T-helper 17 cell (primary cell): ENCODE data around the gene ADSS2. TPM values are rescaled to one million over a fixed set of nuclear protein-coding genes. Genes with fewer than 3 reads are reported as not detected.

Experiments used
- ATAC-seq: fragments of 150-1000 bp; cut with Tn5 transposase; 2 replicates; pipeline ENCODE4 v1.10.0; 2021; ENCODE audit warnings: mild to moderate bottlenecking, moderate library complexity
- DNase-seq, 3 donors: peaks; one replicate each; pipeline versions ENCODE4 v3.0.0 to v3.0.0-alpha.2; 2020 to 2021
- H3K9me3 ChIP-seq: one replicate; pipeline ENCODE4 v1.7.0; 2013; ENCODE audit warnings: low read length, mild to moderate bottlenecking; ENCODE audit not compliant: control insufficient read depth, poor library complexity, severe bottlenecking
- H3K27ac Mint-ChIP-seq: one replicate; pipeline ENCODE4 v1.8.0; 2022; ENCODE audit warnings: mild to moderate bottlenecking, moderate library complexity, mixed read lengths
- H3K27me3 Mint-ChIP-seq: one replicate; pipeline ENCODE4 v1.8.0; 2022; ENCODE audit warnings: mixed read lengths
- H3K36me3 Mint-ChIP-seq: one replicate; pipeline ENCODE4 v1.8.0; 2022; ENCODE audit warnings: low read depth, mixed read lengths
- H3K4me1 Mint-ChIP-seq: one replicate; pipeline ENCODE4 v1.8.0; 2022; ENCODE audit warnings: mild to moderate bottlenecking, mixed read lengths
- H3K4me3 Mint-ChIP-seq: one replicate; pipeline ENCODE4 v1.8.0; 2022; ENCODE audit warnings: mild to moderate bottlenecking, moderate library complexity, mixed read lengths
- total RNA-seq, 4 donors: library from RNA in 2 of 4; stranded (reverse) in 2 of 4; gene quantifications; one replicate each; pipeline ENCODE4 v1.2.3 and lab custom pipeline; 2022 to 2026

Gene ADSS2
- total RNA-seq, 2 donors from 2014 or later: 44.6 to 48.1 TPM

DNA sequence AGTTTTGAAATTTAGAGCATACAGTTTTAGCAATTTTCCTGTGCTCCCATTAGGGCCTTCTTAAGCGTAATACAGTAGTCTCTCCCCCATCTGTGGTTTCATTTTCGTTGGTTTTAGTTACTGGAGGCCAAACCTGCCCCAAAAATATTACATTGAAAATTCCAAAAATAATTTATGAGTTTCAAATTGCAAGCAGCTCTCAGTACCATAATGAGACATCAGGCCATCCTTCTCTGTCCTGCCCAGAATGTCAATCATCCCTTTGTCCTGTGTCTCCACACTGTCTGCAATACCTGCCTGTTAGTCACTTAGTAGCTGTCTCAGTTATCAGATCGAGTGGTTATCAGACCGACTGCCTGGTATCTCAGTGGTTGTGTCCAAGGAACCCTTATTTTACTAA, 45.4 kb downstream of the ADSS2 start:
- Mint-ChIP-seq H3K4me3 (no peak overlapping the region), H3K27ac (no peak overlapping the region), H3K36me3 (peaks cover 19% of the 10 kb centered on the region), H3K27me3 (no peaks in the 10 kb centered on the region), H3K4me1 (no peaks in the 10 kb centered on the region)
- ATAC-seq (no peak), DNase-seq (no peak)
- no peaks in the 10 kb centered on the region for H3K9me3 ChIP-seq

DNA sequence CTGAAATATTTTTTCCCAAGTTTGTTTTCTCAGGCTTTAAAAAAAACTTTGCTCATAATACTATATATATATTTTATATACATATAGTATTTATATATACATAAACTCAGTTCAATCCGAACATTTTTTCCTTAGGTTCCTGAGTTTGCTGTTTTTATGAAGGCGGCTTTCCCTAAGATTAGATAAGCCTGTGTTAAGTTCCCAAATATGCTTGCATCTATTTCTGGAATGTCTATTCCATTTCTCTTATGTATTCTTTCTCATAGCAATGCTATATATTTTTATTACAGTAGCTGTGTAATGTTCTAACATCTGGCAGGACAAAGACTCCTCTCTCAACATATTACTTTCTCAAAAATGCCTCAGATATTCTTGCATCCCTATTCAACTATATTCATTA, 45.9 kb downstream of the ADSS2 start:
- H3K9me3 ChIP-seq: no peaks in the 10 kb centered on the region
- ATAC-seq (no peak), DNase-seq (no peak)
- Mint-ChIP-seq H3K27me3 (no peaks in the 10 kb centered on the region), H3K36me3 (peaks cover 19% of the 10 kb centered on the region), H3K27ac (no peak overlapping the region), H3K4me1 (no peaks in the 10 kb centered on the region), H3K4me3 (no peak overlapping the region)

DNA sequence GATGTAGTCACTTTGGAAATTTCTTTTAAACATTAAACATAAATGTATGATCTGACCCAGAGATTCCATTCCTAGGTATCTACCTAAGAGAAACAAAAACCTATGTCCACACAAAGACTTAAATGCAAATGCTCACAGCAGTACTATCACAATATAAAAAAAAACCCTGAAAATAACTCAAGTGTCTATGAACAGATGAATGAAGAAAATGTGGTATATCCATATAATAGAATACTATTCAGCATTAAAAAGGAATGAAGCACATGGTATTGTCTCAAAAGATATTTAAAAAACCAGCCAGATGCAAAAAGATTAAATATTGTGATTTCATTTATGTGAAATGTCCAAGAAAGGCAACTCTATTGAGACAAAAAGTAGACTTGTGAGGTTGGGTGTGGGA, 48.3 kb downstream of the ADSS2 start:
- DNase-seq: no peak
- H3K4me1 Mint-ChIP-seq: no peaks in the 10 kb centered on the region
- H3K4me3 Mint-ChIP-seq: no peak overlapping the region
- no peak for ATAC-seq
- H3K36me3 Mint-ChIP-seq: peaks cover 15% of the 10 kb centered on the region
- H3K9me3 ChIP-seq: no peaks in the 10 kb centered on the region
- H3K27ac Mint-ChIP-seq: no peak overlapping the region
- no peaks in the 10 kb centered on the region for H3K27me3 Mint-ChIP-seq

DNA sequence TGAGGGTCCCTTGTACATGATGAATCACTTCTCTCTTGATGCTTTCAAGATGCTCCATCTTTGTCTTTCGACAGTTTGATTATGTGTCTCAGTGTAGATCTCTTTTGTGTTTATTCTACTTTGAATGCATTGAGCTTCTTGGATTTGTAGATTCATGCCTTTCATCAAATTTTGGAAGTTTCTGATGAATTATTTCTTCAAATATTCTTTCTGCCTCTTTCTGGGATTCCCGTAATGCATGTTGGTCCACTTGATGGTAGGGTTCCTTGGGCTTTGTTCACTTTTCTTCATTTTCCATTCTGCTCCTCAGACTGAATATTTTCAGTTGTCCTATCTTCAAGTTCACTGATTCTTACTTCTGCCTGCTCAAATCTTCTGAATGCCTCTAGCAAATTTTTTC, 50.7 kb downstream of the ADSS2 start:
- Mint-ChIP-seq H3K4me3 (no peak overlapping the region), H3K27me3 (no peaks in the 10 kb centered on the region), H3K36me3 (peaks cover 8% of the 10 kb centered on the region), H3K4me1 (peaks cover 3% of the 10 kb centered on the region), H3K27ac (no peak overlapping the region)
- ATAC-seq (no peak), DNase-seq (no peak)
- no peaks in the 10 kb centered on the region for H3K9me3 ChIP-seq

DNA sequence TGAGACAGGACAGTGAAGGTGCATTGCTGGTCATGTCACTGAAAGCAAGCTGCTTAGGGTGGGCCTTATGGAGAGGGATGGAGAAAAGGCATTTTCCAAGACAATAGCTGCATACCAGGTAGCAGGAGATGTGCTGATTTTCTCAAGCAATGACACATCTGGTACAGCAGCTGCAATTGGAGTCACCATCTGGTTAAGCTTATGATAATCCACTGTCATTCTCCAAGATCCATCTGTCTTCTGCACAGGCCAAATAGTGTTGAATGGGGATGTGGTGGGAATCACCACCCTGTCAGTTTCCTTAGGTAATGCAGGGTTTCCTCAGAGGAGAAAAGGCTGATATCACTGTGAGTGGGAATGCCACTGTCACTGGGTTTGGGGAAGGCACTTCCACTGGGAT, 54.6 kb downstream of the ADSS2 start:
- no peak for ATAC-seq
- Mint-ChIP-seq H3K27ac (peak overlapping the region; percentile 27), H3K4me3 (no peak overlapping the region), H3K36me3 (no peaks in the 10 kb centered on the region), H3K27me3 (no peaks in the 10 kb centered on the region), H3K4me1 (peaks cover 3% of the 10 kb centered on the region)
- DNase-seq: no peak
- no peaks in the 10 kb centered on the region for H3K9me3 ChIP-seq

DNA sequence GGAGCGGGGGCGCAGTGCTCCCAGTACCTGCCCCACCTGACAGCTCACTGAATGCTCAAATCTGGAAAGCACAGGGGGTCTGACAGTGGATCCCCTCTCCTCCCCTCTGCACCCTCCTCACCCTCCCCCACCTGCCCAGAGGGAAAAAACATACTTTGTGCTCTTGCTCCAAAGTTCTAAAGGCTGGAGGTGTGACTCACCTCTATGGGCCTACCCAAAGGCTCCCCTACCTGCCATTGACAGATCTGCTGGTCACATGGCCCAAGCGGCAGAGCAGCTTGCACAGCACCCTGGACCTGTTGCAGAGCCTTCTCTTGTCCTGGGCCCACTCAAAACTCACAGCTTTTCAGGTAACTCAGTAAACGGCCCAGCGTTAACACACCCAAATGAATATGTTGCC, 55.7 kb downstream of the ADSS2 start:
- Mint-ChIP-seq H3K36me3 (no peaks in the 10 kb centered on the region), H3K4me3 (no peak overlapping the region), H3K4me1 (peaks cover 3% of the 10 kb centered on the region), H3K27ac (no peak overlapping the region), H3K27me3 (no peaks in the 10 kb centered on the region)
- no peaks in the 10 kb centered on the region for H3K9me3 ChIP-seq
- ATAC-seq (no peak), DNase-seq (no peak)

DNA sequence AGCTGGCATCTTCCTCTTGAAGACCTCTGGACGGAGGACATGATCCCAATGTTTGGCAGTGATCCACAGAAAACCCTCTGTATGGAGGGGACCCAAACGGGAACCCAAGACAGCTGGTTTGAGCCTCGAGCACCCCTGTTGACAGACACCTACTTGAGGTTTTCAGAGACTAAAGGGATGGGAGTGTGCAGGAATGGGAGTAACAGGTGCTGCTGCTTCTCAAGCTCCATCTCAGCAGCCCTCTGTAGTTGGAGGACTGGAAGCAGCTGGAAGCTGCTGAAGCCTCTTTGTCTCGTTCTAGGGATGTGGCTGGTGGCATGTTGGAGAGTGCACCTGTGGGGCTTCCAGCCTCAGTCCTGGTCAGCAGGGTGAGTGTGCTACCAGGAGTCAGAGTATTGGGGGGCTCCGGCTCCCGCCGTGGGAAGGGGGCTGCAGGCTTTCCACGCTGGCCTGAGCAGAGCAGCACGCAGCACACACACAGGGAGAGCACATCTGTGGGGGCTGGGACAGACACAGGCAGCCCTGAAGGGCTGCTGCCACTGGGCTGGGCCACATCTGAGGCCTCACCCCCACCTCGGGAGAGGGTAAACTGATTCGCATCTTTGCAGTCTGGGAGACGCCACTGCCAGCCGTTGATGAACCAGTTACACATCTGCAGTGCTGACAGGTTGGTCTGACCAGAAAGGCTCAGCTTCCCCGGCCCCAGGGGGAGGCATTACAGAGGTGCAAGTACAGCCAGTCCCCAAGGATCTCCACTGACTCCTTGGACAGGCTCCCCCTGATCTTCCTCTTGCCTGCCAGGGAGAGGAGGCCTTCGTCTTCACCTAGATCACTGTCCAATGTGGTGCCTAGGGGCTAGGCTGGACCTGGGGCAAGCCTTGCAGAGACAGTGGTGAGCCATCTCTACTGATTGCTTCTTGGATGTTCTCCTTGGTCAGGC, 56.6 kb downstream of the ADSS2 start:
- H3K27ac Mint-ChIP-seq: peak overlapping the region; percentile 79
- H3K36me3 Mint-ChIP-seq: no peaks in the 10 kb centered on the region
- DNase-seq (no peak), ATAC-seq (no peak)
- H3K4me3 Mint-ChIP-seq: no peak overlapping the region
- peaks cover 3% of the 10 kb centered on the region for H3K4me1 Mint-ChIP-seq
- no peaks in the 10 kb centered on the region for H3K27me3 Mint-ChIP-seq
- H3K9me3 ChIP-seq: no peaks in the 10 kb centered on the region

DNA sequence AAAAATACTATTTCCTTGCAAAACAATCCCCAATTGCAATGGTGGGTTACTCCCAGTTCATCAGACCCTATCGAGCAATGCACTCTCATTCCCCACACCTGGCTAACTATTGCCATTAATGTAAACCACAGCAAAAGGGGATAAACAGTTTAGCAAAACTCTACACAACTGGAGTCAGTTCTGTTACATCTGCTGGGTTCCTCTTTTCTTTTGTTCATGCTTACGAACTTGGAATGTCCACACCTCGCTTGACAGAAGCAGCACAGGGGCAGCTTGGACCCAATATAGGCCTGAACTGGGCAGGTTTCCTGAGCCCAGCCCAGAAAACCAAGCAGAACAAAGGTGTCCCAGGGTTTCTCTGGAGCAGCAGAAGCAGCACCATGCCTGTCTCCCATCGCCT, 57.4 kb downstream of the ADSS2 start:
- no peak overlapping the region for H3K27ac Mint-ChIP-seq
- no peaks in the 10 kb centered on the region for H3K9me3 ChIP-seq
- ATAC-seq (no peak), DNase-seq (no peak)
- peaks cover 3% of the 10 kb centered on the region for H3K4me1 Mint-ChIP-seq
- H3K36me3 Mint-ChIP-seq: no peaks in the 10 kb centered on the region
- no peak overlapping the region for H3K4me3 Mint-ChIP-seq
- H3K27me3 Mint-ChIP-seq: no peaks in the 10 kb centered on the region

DNA sequence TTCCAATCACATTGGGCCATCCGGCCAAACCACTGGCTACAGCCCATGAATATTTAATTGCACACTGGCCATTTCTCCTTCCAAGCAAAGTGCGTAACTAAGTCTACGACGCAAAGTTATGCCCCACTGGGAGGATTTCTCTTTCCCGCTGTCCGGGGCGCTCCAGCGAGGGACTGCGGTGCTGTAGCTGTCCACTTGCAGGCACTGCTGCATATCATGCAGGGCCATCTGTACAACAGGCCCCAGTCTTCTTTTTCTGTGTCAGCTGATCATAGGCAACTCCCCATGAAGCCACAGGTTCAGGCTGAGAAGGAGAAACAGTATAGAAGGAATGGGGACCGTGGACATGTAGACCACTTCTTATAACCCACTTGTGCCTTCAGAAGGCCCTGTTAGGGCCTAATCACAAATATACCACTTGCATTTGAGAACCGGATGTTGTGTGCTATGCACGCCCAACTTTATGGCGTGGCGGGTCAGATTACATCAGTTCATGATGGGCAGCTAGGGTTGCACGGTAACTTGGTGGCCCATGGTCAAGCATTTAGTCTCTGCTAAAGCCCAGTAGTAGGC, 58.0 kb downstream of the ADSS2 start:
- no peaks in the 10 kb centered on the region for H3K9me3 ChIP-seq
- no peaks in the 10 kb centered on the region for H3K27me3 Mint-ChIP-seq
- H3K27ac Mint-ChIP-seq: no peak overlapping the region
- DNase-seq (no peak), ATAC-seq (no peak)
- H3K4me1 Mint-ChIP-seq: peaks cover 3% of the 10 kb centered on the region
- no peak overlapping the region for H3K4me3 Mint-ChIP-seq
- H3K36me3 Mint-ChIP-seq: no peaks in the 10 kb centered on the region

DNA sequence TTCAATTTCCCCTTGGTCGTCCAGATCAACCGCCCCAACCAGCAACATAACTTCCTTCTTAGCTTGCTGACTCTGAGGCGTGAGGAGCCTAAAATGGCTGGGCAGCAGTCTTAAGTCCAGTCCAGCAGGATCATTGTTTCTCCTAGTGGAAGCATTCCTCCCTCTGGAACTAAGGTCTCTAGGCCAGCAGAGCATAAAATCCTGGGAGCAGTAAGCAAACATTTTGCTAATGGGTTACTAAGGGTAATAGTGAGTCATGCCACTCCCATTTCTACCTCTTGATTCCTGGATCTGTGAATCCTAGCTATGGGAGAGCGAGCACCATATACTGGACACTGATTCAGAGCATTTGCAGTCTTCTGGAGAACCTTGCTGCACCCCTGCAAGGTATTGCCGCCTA, 59.9 kb downstream of the ADSS2 start:
- ATAC-seq (no peak), DNase-seq (no peak)
- H3K27ac Mint-ChIP-seq: no peak overlapping the region
- no peaks in the 10 kb centered on the region for H3K36me3 Mint-ChIP-seq
- H3K4me1 Mint-ChIP-seq: peaks cover under 1% of the 10 kb centered on the region
- H3K4me3 Mint-ChIP-seq: no peak overlapping the region
- no peaks in the 10 kb centered on the region for H3K9me3 ChIP-seq
- H3K27me3 Mint-ChIP-seq: no peaks in the 10 kb centered on the region

DNA sequence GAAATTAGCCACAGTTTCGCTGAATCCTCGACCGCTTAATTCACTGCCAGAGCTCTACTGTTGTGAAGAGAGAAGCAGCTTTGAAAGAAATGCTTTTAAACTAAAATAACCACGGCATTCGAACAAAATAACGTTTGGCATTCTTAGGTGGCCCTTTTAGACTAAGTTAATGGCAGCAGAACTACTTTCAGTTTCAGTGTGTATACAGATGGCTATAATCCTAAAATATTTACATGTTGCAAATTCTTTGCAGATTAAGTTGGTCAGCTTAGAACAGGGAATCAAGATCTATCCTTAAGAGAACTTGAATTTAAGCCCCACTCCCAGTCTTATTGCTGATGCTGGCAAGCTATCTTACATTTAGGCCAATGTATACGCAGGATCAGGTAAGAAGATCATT, 62.7 kb downstream of the ADSS2 start:
- H3K4me1 Mint-ChIP-seq: no peaks in the 10 kb centered on the region
- H3K27ac Mint-ChIP-seq: no peak overlapping the region
- H3K27me3 Mint-ChIP-seq: no peaks in the 10 kb centered on the region
- H3K4me3 Mint-ChIP-seq: no peak overlapping the region
- no peaks in the 10 kb centered on the region for H3K9me3 ChIP-seq
- ATAC-seq: no peak
- H3K36me3 Mint-ChIP-seq: no peaks in the 10 kb centered on the region
- DNase-seq: no peak

DNA sequence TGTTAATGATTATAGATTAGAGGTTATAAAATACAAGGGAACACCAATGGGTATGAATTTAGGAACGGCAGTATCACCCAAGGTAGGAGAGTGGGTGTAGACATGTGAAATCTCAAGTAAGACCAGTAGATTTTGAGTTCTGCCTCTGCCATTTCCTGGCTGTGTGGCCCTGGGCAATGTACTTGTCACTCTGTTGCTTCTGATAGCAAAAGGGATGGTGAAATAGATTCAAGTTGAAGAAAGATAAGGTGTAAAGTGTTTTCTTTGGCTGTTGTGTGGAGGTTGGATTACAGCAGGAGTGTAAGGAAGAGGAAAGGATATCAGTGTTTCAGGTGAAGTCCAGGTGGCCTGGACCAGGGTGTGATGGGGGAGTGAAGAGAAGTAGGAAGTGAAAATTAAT, 64.3 kb downstream of the ADSS2 start:
- Mint-ChIP-seq H3K4me3 (no peak overlapping the region), H3K27me3 (no peaks in the 10 kb centered on the region), H3K36me3 (no peaks in the 10 kb centered on the region), H3K4me1 (no peaks in the 10 kb centered on the region), H3K27ac (no peak overlapping the region)
- DNase-seq (no peak), ATAC-seq (no peak)
- H3K9me3 ChIP-seq: no peaks in the 10 kb centered on the region

DNA sequence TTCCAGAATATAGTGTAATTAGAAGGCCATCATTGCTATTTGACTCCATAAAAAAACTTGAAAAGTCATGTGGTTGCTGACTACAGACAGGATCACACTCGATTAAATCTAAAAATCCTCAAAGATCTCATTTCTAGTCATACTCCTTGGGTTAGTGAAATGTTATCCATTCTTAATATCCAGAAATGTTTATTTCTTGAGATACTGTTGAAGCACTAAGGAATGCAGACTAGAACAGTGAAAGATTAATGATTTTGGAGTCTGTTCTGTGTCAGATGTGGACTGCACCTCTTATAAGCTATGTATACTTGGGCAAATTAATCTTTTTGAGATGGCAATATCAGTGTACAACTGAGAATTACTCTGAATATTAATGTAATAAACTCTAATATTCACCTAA, 65.1 kb downstream of the ADSS2 start:
- peaks cover 2% of the 10 kb centered on the region for H3K4me1 Mint-ChIP-seq
- no peaks in the 10 kb centered on the region for H3K9me3 ChIP-seq
- ATAC-seq (no peak), DNase-seq (no peak)
- H3K27ac Mint-ChIP-seq: no peak overlapping the region
- H3K4me3 Mint-ChIP-seq: no peak overlapping the region
- H3K27me3 Mint-ChIP-seq: no peaks in the 10 kb centered on the region
- no peaks in the 10 kb centered on the region for H3K36me3 Mint-ChIP-seq

DNA sequence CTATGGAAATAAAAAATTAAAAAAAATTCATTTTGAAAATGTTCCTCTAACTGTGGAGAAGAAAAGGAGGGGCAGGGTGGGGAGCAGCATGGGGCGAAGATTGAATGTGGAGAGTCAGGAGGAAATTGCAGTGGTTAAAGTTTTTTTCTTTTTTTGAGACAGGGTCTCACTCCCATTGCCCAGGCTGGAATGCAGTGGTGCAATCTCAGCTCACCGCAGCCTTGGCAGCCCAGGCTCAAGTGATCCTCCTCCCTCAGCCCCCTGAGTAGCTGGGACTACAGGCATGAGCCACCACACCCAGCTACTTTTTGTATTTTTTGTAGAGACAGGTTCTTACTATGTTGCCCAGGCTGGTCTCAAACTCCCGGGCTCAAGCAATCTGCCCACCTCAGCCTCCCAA, 67.6 kb downstream of the ADSS2 start:
- H3K27ac Mint-ChIP-seq: no peak overlapping the region
- H3K27me3 Mint-ChIP-seq: no peaks in the 10 kb centered on the region
- ATAC-seq: no peak
- H3K4me3 Mint-ChIP-seq: no peak overlapping the region
- H3K9me3 ChIP-seq: no peaks in the 10 kb centered on the region
- peaks cover 2% of the 10 kb centered on the region for H3K4me1 Mint-ChIP-seq
- DNase-seq: no peak
- no peaks in the 10 kb centered on the region for H3K36me3 Mint-ChIP-seq
